Peyer's patch (tissue), 4 donors: ENCODE data around the gene GINS1.

ENCODE experiments used
- CTCF ChIP-seq, 6 experiments: fragments of 450-650 bp in 4 of 6; fragments of 200-600 bp in 2 of 6; sonication (generic) in 1 of 6; IDR thresholded peaks; one replicate each; pipeline ENCODE4 v1.5.1; 2017 to 2019; ENCODE audit warnings: antibody characterized with exemption in 6 of 6, mild to moderate bottlenecking in 3 of 6, moderate library complexity in 1 of 6
- POLR2A ChIP-seq, 2 donors: fragments of 450-650 bp; IDR thresholded peaks; one replicate each; pipeline ENCODE4 v1.5.1; 2017; ENCODE audit warnings: antibody characterized with exemption in 2 of 2, mild to moderate bottlenecking in 2 of 2, moderate library complexity in 2 of 2

DNA sequence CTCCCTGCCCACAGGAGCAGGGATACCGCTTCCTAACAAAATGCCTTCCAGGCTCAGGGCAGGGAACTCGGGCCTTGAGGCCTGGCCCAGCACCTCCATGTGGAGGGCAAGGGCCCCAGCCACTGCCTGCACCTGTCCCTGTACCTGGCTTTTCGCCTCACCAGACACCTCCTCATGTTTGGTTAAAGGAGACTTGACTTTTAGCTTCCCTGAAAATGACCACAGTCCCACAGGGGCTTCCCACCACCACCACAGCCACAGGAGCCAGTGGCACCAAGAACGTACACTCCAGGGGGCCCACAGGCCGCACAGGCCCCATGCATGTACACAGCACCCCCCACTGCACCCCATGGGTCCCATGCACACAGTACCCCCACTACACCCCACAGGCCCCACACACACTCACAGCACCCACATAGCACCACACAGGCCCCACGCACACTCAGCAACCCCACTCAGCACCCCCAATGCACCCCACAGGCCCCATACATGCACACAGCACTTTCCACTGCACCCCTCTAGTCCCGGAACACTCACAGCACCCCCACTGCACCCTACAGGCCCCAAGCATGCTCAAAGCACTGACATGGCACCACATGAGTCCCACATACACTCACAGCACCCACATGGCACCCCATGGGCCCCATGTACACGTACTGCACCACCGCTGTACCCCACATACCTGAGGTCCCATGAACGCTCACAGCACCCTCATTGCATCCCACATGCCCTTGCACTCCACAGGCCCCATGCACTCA lies 86.5 kb downstream of the GINS1 start:
- TF ChIP-seq CTCF (IDR thresholded peaks at IDR 0.05) (no peak), POLR2A (IDR thresholded peaks at IDR 0.05) (no peak)
